Left kidney (tissue), 2 donors: ENCODE measurements around the gene IDI2. TPM values are rescaled to one million over a fixed set of nuclear protein-coding genes. Genes with fewer than 3 reads are reported as not detected.

Experiments
- DNase-seq: peaks from one replicate; pipeline ENCODE4 v3.0.0-alpha.2; 2013
- polyA plus RNA-seq: library from polyadenylated mRNA; unstranded; fragments of 120-200 nt; gene quantifications from one replicate; pipeline ENCODE4 v1.2.1, GENCODE V29; 2013; ENCODE audit not compliant: insufficient read length

IDI2 gene
- polyA plus RNA-seq, 1 donor: not detected

GRCh38 chr10:1007583-1007982 is 18.1 kb downstream of the IDI2 start:
- DNase-seq: no peak

GRCh38 chr10:1006573-1006972 is 19.1 kb downstream of the IDI2 start:
- DNase-seq: no peak

GRCh38 chr10:1003884-1004670 is 21.6 kb downstream of the IDI2 start:
- no peak for DNase-seq

GRCh38 chr10:1002425-1003006 is 23.1 kb downstream of the IDI2 start:
- no peak for DNase-seq

- no peak for DNase-seq
These were observed 28.2 kb downstream of the IDI2 start for GRCh38 chr10:997266-998022.

GRCh38 chr10:996031-996430 is 29.6 kb downstream of the IDI2 start:
- DNase-seq: no peak

GRCh38 chr10:995559-995926 is 30.1 kb downstream of the IDI2 start:
- DNase-seq: no peak

GRCh38 chr10:994836-995558 is 30.7 kb downstream of the IDI2 start:
- no peak for DNase-seq

- no peak for DNase-seq
These were observed 32.8 kb downstream of the IDI2 start for GRCh38 chr10:992871-993270.

- no peak for DNase-seq
These were observed 33.2 kb downstream of the IDI2 start for GRCh38 chr10:992467-992866.

GRCh38 chr10:990808-991207 is 34.9 kb downstream of the IDI2 start:
- no peak for DNase-seq

GRCh38 chr10:988667-989545 is 36.8 kb downstream of the IDI2 start:
- no peak for DNase-seq

- DNase-seq: peak; percentile 97
These were observed 37.6 kb downstream of the IDI2 start, which contains the start of gene GTPBP4 for GRCh38 chr10:987870-988666. Gene GTPBP4, plus strand, starts transcription at chr10:988434. Its CDS starts 46 bp downstream, at chr10:988480.

GRCh38 chr10:987620-987869 is 38.1 kb downstream of the IDI2 start:
- DNase-seq: no peak

- no peak for DNase-seq
These were observed 38.6 kb downstream of the IDI2 start for GRCh38 chr10:986881-987619.

GRCh38 chr10:986137-986825 is 39.4 kb downstream of the IDI2 start:
- no peak for DNase-seq

GRCh38 chr10:985361-985760 is 40.3 kb downstream of the IDI2 start:
- no peak for DNase-seq

GRCh38 chr10:983971-984655 is 41.5 kb downstream of the IDI2 start:
- no peak for DNase-seq

GRCh38 chr10:983401-983800 is 42.3 kb downstream of the IDI2 start:
- DNase-seq: no peak
